Measurements from ENCODE around the gene NTF4. TPM values are rescaled to one million over a fixed set of nuclear protein-coding genes. Genes with fewer than 3 reads are reported as not detected.

Gene NTF4
- total and polyA plus RNA-seq, 2 donors (not counting 1 experiment from before 2014, with no cell fraction given) = not detected

- WGBS (ENCODE audit: insufficient coverage) = 41% methylated on average over 25 of the region's 25 CpGs
- Mint-ChIP-seq H3K27me3 (peaks cover 41% of the 10 kb centered on the region), H3K27ac (no peak overlapping the region), H3K4me1 (peaks cover 19% of the 10 kb centered on the region), H3K9me3 (ENCODE audit: insufficient read depth) (no peaks in the 10 kb centered on the region), H3K4me3 (no peak overlapping the region)
- no peak overlapping the region for H2AFZ ChIP-seq (ENCODE audit: insufficient read depth, low read depth, low read length, poor library complexity, severe bottlenecking)
- H3K4me2 ChIP-seq (replicated peaks; ENCODE audit: low read depth, low read length, poor library complexity, severe bottlenecking) = no peak overlapping the region
- H3K9ac ChIP-seq (ENCODE audit: low read length) = no peak overlapping the region
- no peaks in the 10 kb centered on the region for H4K20me1 ChIP-seq (ENCODE audit: control insufficient read depth, insufficient read depth, low read length, poor library complexity, severe bottlenecking)
- H3K27ac ChIP-seq (ENCODE audit: low read length in 2 of 2) = no peak overlapping the region
- DNase-seq = no peak
- ATAC-seq (ENCODE audit: low read depth) = no peak
- intact Hi-C loops (cut with micrococcal nuclease) = no loop called here
- H3K4me3 ChIP-seq (ENCODE audit: control extremely low read depth in 1 of 5, extremely low read depth in 1 of 5, insufficient read depth in 1 of 5, low read depth in 2 of 5, low read length in 4 of 5) = no peak overlapping the region
- H3K4me1 ChIP-seq (ENCODE audit: control insufficient read depth in 2 of 2, insufficient read depth in 2 of 2, low read length in 2 of 2) = peaks cover 17 to 20% of the 10 kb centered on the region in 2 donors
- H3K79me2 ChIP-seq (ENCODE audit: control insufficient read depth, insufficient read depth, low read length) = no peaks in the 10 kb centered on the region
- TF ChIP-seq CTCF (IDR thresholded peaks at IDR 0.05) (no peak), EZH2 (IDR thresholded peaks at IDR 0.05; ENCODE audit: borderline replicate concordance, insufficient read depth, low read depth, low read length, poor library complexity, severe bottlenecking) (no peak)
- H3K27me3 ChIP-seq (replicated peaks in 1 of 4; ENCODE audit: control extremely low read depth in 1 of 4, control insufficient read depth in 3 of 4, insufficient read depth in 4 of 4, low read length in 3 of 4) = peaks cover 0 to 68% (median 30%) of the 10 kb centered on the region in 4 experiments
- ChIA-PET POLR2A (no interaction called here), CTCF (interaction anchor here (0.5 to 0.6 kb wide), 3 partner anchors 27 to 656 kb away, joined by 3 to 5 read pairs (median 3); no protein-coding TSS in a partner anchor)
- no peaks in the 10 kb centered on the region for H3K36me3 ChIP-seq (replicated peaks in 1 of 2; ENCODE audit: control extremely low read depth in 1 of 2, control insufficient read depth in 1 of 2, extremely low read depth in 1 of 2, insufficient read depth in 2 of 2, low read length in 1 of 2)
- H3K9me3 ChIP-seq (ENCODE audit: control extremely low read depth in 1 of 3, control insufficient read depth in 2 of 3, insufficient read depth in 1 of 3, low read length in 2 of 3) = peaks cover 0 to 27% (median 0%) of the 10 kb centered on the region in 3 donors
Observed at GRCh38 chr19:49061445-49061844, 3.2 kb downstream of the NTF4 start.

GRCh38 chr19:49061000-49061399 is 3.6 kb downstream of the NTF4 start:
- Histone ChIP-seq H3K4me2 (replicated peaks; ENCODE audit: low read depth, low read length, poor library complexity, severe bottlenecking) (no peak overlapping the region), H3K27ac (ENCODE audit: low read length in 2 of 2) (no peak overlapping the region), H4K20me1 (ENCODE audit: control insufficient read depth, insufficient read depth, low read length, poor library complexity, severe bottlenecking) (no peaks in the 10 kb centered on the region), H3K79me2 (ENCODE audit: control insufficient read depth, insufficient read depth, low read length) (no peaks in the 10 kb centered on the region), H3K9ac (ENCODE audit: low read length) (no peak overlapping the region), H3K4me3 (ENCODE audit: control extremely low read depth in 1 of 5, extremely low read depth in 1 of 5, insufficient read depth in 1 of 5, low read depth in 2 of 5, low read length in 4 of 5) (no peak overlapping the region), H3K9me3 (ENCODE audit: control extremely low read depth in 1 of 3, control insufficient read depth in 2 of 3, insufficient read depth in 1 of 3, low read length in 2 of 3) (peaks cover 0 to 27% (median 0%) of the 10 kb centered on the region in 3 donors), H3K36me3 (replicated peaks in 1 of 2; ENCODE audit: control extremely low read depth in 1 of 2, control insufficient read depth in 1 of 2, extremely low read depth in 1 of 2, insufficient read depth in 2 of 2, low read length in 1 of 2) (no peaks in the 10 kb centered on the region), H3K4me1 (ENCODE audit: control insufficient read depth in 2 of 2, insufficient read depth in 2 of 2, low read length in 2 of 2) (peaks cover 21 to 22% of the 10 kb centered on the region in 2 donors), H3K27me3 (replicated peaks in 1 of 4; ENCODE audit: control extremely low read depth in 1 of 4, control insufficient read depth in 3 of 4, insufficient read depth in 4 of 4, low read length in 3 of 4) (peaks cover 0 to 68% (median 30%) of the 10 kb centered on the region in 4 experiments), H2AFZ (ENCODE audit: insufficient read depth, low read depth, low read length, poor library complexity, severe bottlenecking) (no peak overlapping the region)
- H3K4me1 Mint-ChIP-seq = peaks cover 20% of the 10 kb centered on the region
- DNase-seq (no peak), ATAC-seq (ENCODE audit: low read depth) (no peak)
- POLR2A ChIA-PET = no interaction called here
- peak overlapping the region; percentile 23 for H3K27ac Mint-ChIP-seq
- H3K4me3 Mint-ChIP-seq = no peak overlapping the region
- no peak for TF ChIP-seq EZH2 (IDR thresholded peaks at IDR 0.05; ENCODE audit: borderline replicate concordance, insufficient read depth, low read depth, low read length, poor library complexity, severe bottlenecking)
- no peak for TF ChIP-seq CTCF (IDR thresholded peaks at IDR 0.05)
- peaks cover 36% of the 10 kb centered on the region for H3K27me3 Mint-ChIP-seq
- CTCF ChIA-PET = interaction anchor here (0.5 to 0.9 kb wide), 5 partner anchors 19 to 656 kb away, joined by 3 to 5 read pairs (median 3); no protein-coding TSS in a partner anchor
- intact Hi-C loops (cut with micrococcal nuclease) = no loop called here
- WGBS (ENCODE audit: insufficient coverage) = 100% methylated on average over 2 of the region's 2 CpGs
- no peaks in the 10 kb centered on the region for H3K9me3 Mint-ChIP-seq (ENCODE audit: insufficient read depth)

Measured in B cell (primary cell).